Hepatocyte (in vitro differentiated cells): ENCODE data around the gene LRRC19.

Experiments
- CTCF ChIP-seq: fragments of 200-600 bp; sonication (generic); IDR thresholded peaks from 2 replicates; pipeline ENCODE4 v1.5.1; 2016; ENCODE audit warnings: antibody characterized with exemption, mild to moderate bottlenecking; ENCODE audit not compliant: poor library complexity
- EZH2 ChIP-seq: fragments of 200-600 bp; sonication (generic); IDR thresholded peaks from 2 replicates; pipeline ENCODE4 v1.6.1; 2016; ENCODE audit warnings: antibody characterized with exemption, mild to moderate bottlenecking, borderline replicate concordance

DNA sequence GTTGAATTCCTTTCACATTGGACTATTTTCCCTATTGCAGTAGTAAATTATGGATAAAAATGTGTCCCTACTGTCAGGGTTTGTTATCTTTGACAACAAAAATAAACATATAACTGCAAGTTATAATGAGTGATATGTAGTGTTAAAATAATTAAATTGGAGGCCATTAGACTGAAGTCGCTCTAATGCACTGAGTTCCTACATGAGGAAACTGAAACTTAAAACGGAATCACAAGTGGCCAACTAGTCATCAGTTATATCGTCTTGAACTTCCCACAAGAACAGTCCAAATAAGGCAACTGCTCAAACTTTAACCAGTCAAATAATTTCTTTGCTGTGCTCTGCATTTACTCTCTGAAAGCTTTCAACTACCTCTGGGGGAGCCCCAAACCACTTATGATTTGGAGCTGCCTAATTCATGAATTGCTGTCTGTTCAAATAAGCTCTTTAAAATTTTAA, 51.4 kb downstream of the LRRC19 start:
- TF ChIP-seq CTCF (no peak), EZH2 (no peak)
